Activated effector memory CD4-positive, alpha-beta T cell treated with Interleukin-2 at 50 U/mL for 16 hours (primary cell): ENCODE measurements around the gene MRPL4.
A peak's percentile ranks its signal among the peaks of the same experiment; 100 is the strongest.
"Not testable (repeated sequence)": the region's sequence is repeated elsewhere in the genome, so short reads cannot be mapped to it uniquely, and the experiment has no call there.

Source experiments
- DNase-seq: peaks from one replicate; pipeline ENCODE4 v3.0.0-alpha.2; 2020

The MRPL4 gene

GRCh38 chr19:10268071-10268470 is 16.1 kb downstream of the MRPL4 start:
- no peak for DNase-seq

- peak; percentile 75 for DNase-seq
These were observed 17.5 kb downstream of the MRPL4 start for GRCh38 chr19:10269333-10270179.

GRCh38 chr19:10270180-10270615 is 18.2 kb downstream of the MRPL4 start:
- DNase-seq = peak; percentile 53

- peak; percentile 61 for DNase-seq
These were observed 18.8 kb downstream of the MRPL4 start, which contains the start of gene ICAM1 for GRCh38 chr19:10270616-10271394. ICAM1 (plus strand) TSS chr19:10271120; CDS start chr19:10271160, 40 bp downstream.

- DNase-seq = no peak
These were observed 19.6 kb downstream of the MRPL4 start for GRCh38 chr19:10271543-10272086.

- no peak for DNase-seq
These were observed 22.6 kb downstream of the MRPL4 start for GRCh38 chr19:10274589-10274988.

GRCh38 chr19:10277795-10278589 is 26.0 kb downstream of the MRPL4 start:
- no peak for DNase-seq

- DNase-seq = no peak
These were observed 26.9 kb downstream of the MRPL4 start for GRCh38 chr19:10278935-10279334.

GRCh38 chr19:10279737-10280442 is 27.9 kb downstream of the MRPL4 start:
- no peak for DNase-seq

GRCh38 chr19:10282043-10282442 is 30.0 kb downstream of the MRPL4 start:
- DNase-seq = not testable (repeated sequence)

- DNase-seq = no peak
These were observed 31.5 kb downstream of the MRPL4 start for GRCh38 chr19:10283301-10284064.

- DNase-seq = no peak
These were observed 32.3 kb downstream of the MRPL4 start for GRCh38 chr19:10284065-10284959.

- DNase-seq = no peak
These were observed 32.9 kb downstream of the MRPL4 start for GRCh38 chr19:10284960-10285278.

- DNase-seq = no peak
These were observed 33.4 kb downstream of the MRPL4 start for GRCh38 chr19:10285393-10285792.

- DNase-seq = no peak
These were observed 35.1 kb downstream of the MRPL4 start, which contains the start of gene ICAM4 for GRCh38 chr19:10286803-10287737. ICAM4 (plus strand) TSS chr19:10286955; CDS start chr19:10287013, 58 bp downstream.

- no peak for DNase-seq
These were observed 36.7 kb downstream of the MRPL4 start for GRCh38 chr19:10288662-10289166.

- peak; percentile 46 for DNase-seq
These were observed 37.3 kb downstream of the MRPL4 start for GRCh38 chr19:10289167-10289835.

- no peak for DNase-seq
These were observed 37.9 kb downstream of the MRPL4 start, which contains the start of gene ICAM5 for GRCh38 chr19:10289836-10290356. ICAM5 (plus strand) TSS chr19:10289952; CDS start chr19:10290044, 92 bp downstream.
